ENCODE measurements around the gene POLR3A.

Gene POLR3A

GRCh38 chr10:77940225-77940624, 89.1 kb downstream of the POLR3A start:
- DNase-seq = no peak

GRCh38 chr10:77939561-77940001, 89.7 kb downstream of the POLR3A start:
- no peak for DNase-seq

GRCh38 chr10:77936697-77937567, 92.4 kb downstream of the POLR3A start:
- no peak for DNase-seq

GRCh38 chr10:77932016-77932715, 97.1 kb downstream of the POLR3A start:
- no peak for DNase-seq

GRCh38 chr10:77927402-77928246, 101.7 kb downstream of the POLR3A start:
- no peak for DNase-seq

GRCh38 chr10:77926566-77927401, 102.5 kb downstream of the POLR3A start, which contains the start of gene DLG5:
DLG5 (minus strand) TSS chr10:77926755; CDS start chr10:77926520, 235 bp downstream.
- peak; percentile 26 for DNase-seq

GRCh38 chr10:77925795-77926565, 103.3 kb downstream of the POLR3A start:
- DNase-seq = peak; percentile 10

GRCh38 chr10:77925410-77925794, 103.9 kb downstream of the POLR3A start:
- DNase-seq = no peak

- no peak for DNase-seq
These were observed 106.6 kb downstream of the POLR3A start for GRCh38 chr10:77922566-77923179.

GRCh38 chr10:77922055-77922454, 107.3 kb downstream of the POLR3A start:
- DNase-seq = no peak

- DNase-seq = peak; percentile 49
These were observed 107.9 kb downstream of the POLR3A start for GRCh38 chr10:77921395-77921794.

GRCh38 chr10:77920495-77920894, 108.8 kb downstream of the POLR3A start:
- no peak for DNase-seq

GRCh38 chr10:77919713-77920108, 109.6 kb downstream of the POLR3A start:
- no peak for DNase-seq
